ENCODE data around the gene FAM193B.

- TF ChIP-seq CTCF (IDR thresholded peaks at IDR 0.05; ENCODE audit: insufficient read depth, low read length) (no peak), SPI1 (IDR thresholded peaks at IDR 0.05; ENCODE audit: borderline replicate concordance, low read depth) (peak; percentile 25; the same call in 1 of the 2 replicates), POLR2AphosphoS5 (IDR thresholded peaks at IDR 0.05; ENCODE audit: low read depth) (no peak)
These were observed 2.8 kb upstream of the FAM193B start for GRCh38 chr5:177557041-177557647.

All from HL-60 (cell line).